Daoy (cell line): ENCODE data around the gene ISG20L2. TPM values are rescaled to one million over a fixed set of nuclear protein-coding genes. Genes with fewer than 3 reads are reported as not detected.
A peak's percentile ranks its signal among the peaks of the same experiment; 100 is the strongest.

Source experiments
- DNase-seq: peaks from one replicate; pipeline ENCODE4 v3.0.0-alpha.2; 2015; ENCODE audit warnings: low read depth
- total RNA-seq: library from RNA; depleted of rRNA; stranded (reverse); fragments of >200 nt; shearing (Covaris generic); gene quantifications from 2 replicates; pipeline ENCODE4 v1.2.3, GENCODE V29; 2014

ISG20L2 gene
- total RNA-seq, 1 experiment from 2014 or later: 31.7 TPM

GRCh38 chr1:156741481-156741983 is 13.0 kb upstream of the ISG20L2 start:
- no peak for DNase-seq

GRCh38 chr1:156740741-156741480 is 12.3 kb upstream of the ISG20L2 start, which contains the start of gene MRPL24:
MRPL24 (minus strand) TSS chr1:156741088; CDS start chr1:156738704, 2,384 bp downstream.
- peak; percentile 99 for DNase-seq

- DNase-seq: no peak
Measured at GRCh38 chr1:156740237-156740740, 11.7 kb upstream of the ISG20L2 start.

- DNase-seq: no peak
Measured at GRCh38 chr1:156738916-156739315, 10.3 kb upstream of the ISG20L2 start.

GRCh38 chr1:156738407-156738806 is 9.8 kb upstream of the ISG20L2 start:
- DNase-seq: no peak

GRCh38 chr1:156733989-156734584 is 5.5 kb upstream of the ISG20L2 start:
- no peak for DNase-seq

- DNase-seq: peak; percentile 90
Measured at GRCh38 chr1:156727926-156728598, 504 bp downstream of the ISG20L2 start, which contains the start of gene METTL25B. METTL25B (plus strand) TSS chr1:156728469; CDS start chr1:156729105, 636 bp downstream.

- no peak for DNase-seq
Measured at GRCh38 chr1:156727492-156727891, 1.1 kb downstream of the ISG20L2 start.

- DNase-seq: peak; percentile 74
Measured at GRCh38 chr1:156726549-156727226, 1.9 kb downstream of the ISG20L2 start.

- peak; percentile 90 for DNase-seq
Measured at GRCh38 chr1:156725683-156726280, 2.8 kb downstream of the ISG20L2 start.

GRCh38 chr1:156721535-156721934 is 7.0 kb downstream of the ISG20L2 start:
- DNase-seq: no peak

GRCh38 chr1:156721131-156721530 is 7.4 kb downstream of the ISG20L2 start:
- DNase-seq: no peak

- DNase-seq: no peak
Measured at GRCh38 chr1:156717351-156717750, 11.2 kb downstream of the ISG20L2 start.

GRCh38 chr1:156714830-156715229 is 13.7 kb downstream of the ISG20L2 start:
- no peak for DNase-seq

GRCh38 chr1:156712626-156713025 is 15.9 kb downstream of the ISG20L2 start:
- no peak for DNase-seq

GRCh38 chr1:156711011-156711817 is 17.4 kb downstream of the ISG20L2 start:
- DNase-seq: peak; percentile 38

- peak; percentile 93 for DNase-seq
Measured at GRCh38 chr1:156709757-156710489, 18.6 kb downstream of the ISG20L2 start.

- DNase-seq: no peak
Measured at GRCh38 chr1:156709031-156709430, 19.5 kb downstream of the ISG20L2 start.

- DNase-seq: no peak
Measured at GRCh38 chr1:156708218-156708661, 20.3 kb downstream of the ISG20L2 start.
